IMR-90 (cell line): ENCODE measurements around the gene FAM210B. TPM values are rescaled to one million over a fixed set of nuclear protein-coding genes. Genes with fewer than 3 reads are reported as not detected.

Source experiments
- ATAC-seq: fragments of 200-7000 bp; cut with Tn5 transposase; 2 replicates; pipeline ENCODE4 v1.9.1; 2020; ENCODE audit warnings: low read depth, mild to moderate bottlenecking, moderate library complexity
- BruUV-seq: library from RNA; stranded (reverse); fragments of 400-500 nt; replicated peaks from 2 replicates; lab custom pipeline; 2021; lab: Mats Ljungman, UMichigan
- CTCF ChIA-PET: fragments of 300-600 bp; formaldehyde crosslinking; extraction: SDS; loops from one replicate; lab custom pipeline; 2021; ENCODE audit warnings: antibody characterized with exemption; lab: Yijun Ruan, JAX
- POLR2A ChIA-PET: fragments of 300-600 bp; sonication (Branson Sonifier 250); formaldehyde crosslinking; loops from one replicate; lab custom pipeline; 2022; ENCODE audit warnings: antibody characterized with exemption; ENCODE audit not compliant: unreplicated experiment; lab: Charles Lee
- DNase-seq: peaks from one replicate; pipeline ENCODE4 v3.0.0; 2013
- H2AFZ ChIP-seq: replicated peaks from 2 replicates; pipeline ENCODE3; 2013; ENCODE audit warnings: low read length, mild to moderate bottlenecking; ENCODE audit not compliant: poor library complexity
- H2AK5ac ChIP-seq: 2 replicates; pipeline ENCODE4 v1.6.1; 2013; ENCODE audit warnings: low read depth, low read length, inconsistent platforms
- H2AK9ac ChIP-seq: replicated peaks from 2 replicates; pipeline ENCODE3; 2013; ENCODE audit warnings: mild to moderate bottlenecking, low read depth, low read length, moderate library complexity; ENCODE audit not compliant: poor library complexity
- H2BK120ac ChIP-seq: 2 replicates; pipeline ENCODE4 v1.6.1; 2013; ENCODE audit warnings: low read depth, low read length, inconsistent platforms
- H2BK15ac ChIP-seq: 3 replicates; pipeline ENCODE4 v1.6.1; 2013; ENCODE audit warnings: low read depth, low read length, inconsistent platforms
- H2BK20ac ChIP-seq: 2 replicates; pipeline ENCODE4 v1.6.1; 2013; ENCODE audit warnings: low read depth, mild to moderate bottlenecking, inconsistent platforms, low read length, moderate library complexity
- H2BK5ac ChIP-seq: 2 replicates; pipeline ENCODE4 v1.6.1; 2013; ENCODE audit warnings: mild to moderate bottlenecking, low read depth, low read length, inconsistent platforms; ENCODE audit not compliant: poor library complexity, severe bottlenecking
- H3K14ac ChIP-seq: replicated peaks from 2 replicates; pipeline ENCODE4 v1.6.1; 2013; ENCODE audit warnings: low read depth, low read length, inconsistent platforms
- H3K18ac ChIP-seq: 2 replicates; pipeline ENCODE4 v1.6.1; 2013; ENCODE audit warnings: low read depth, low read length, control low read depth
- H3K23ac ChIP-seq: 2 replicates; pipeline ENCODE4 v1.6.1; 2013; ENCODE audit warnings: low read depth, low read length, inconsistent platforms
- H3K27ac ChIP-seq: 2 replicates; pipeline ENCODE4 v1.5.1; 2013; ENCODE audit warnings: mild to moderate bottlenecking, control low read depth, low read length; ENCODE audit not compliant: insufficient read depth
- H3K27me3 ChIP-seq: 2 replicates; pipeline ENCODE4 v1.6.1; 2013; ENCODE audit warnings: low read length; ENCODE audit not compliant: control insufficient read depth, insufficient read depth
- H3K36me3 ChIP-seq: 2 replicates; pipeline ENCODE4 v1.6.1; 2013; ENCODE audit warnings: low read length, mixed read lengths; ENCODE audit not compliant: control insufficient read depth, insufficient read depth
- H3K4ac ChIP-seq: 2 replicates; pipeline ENCODE4 v1.6.1; 2013; ENCODE audit warnings: low read depth, low read length, inconsistent platforms
- H3K4me1 ChIP-seq: 2 replicates; pipeline ENCODE4 v1.6.1; 2013; ENCODE audit warnings: low read length, mixed read lengths; ENCODE audit not compliant: control insufficient read depth, insufficient read depth
- H3K4me2 ChIP-seq: 2 replicates; pipeline ENCODE4 v1.6.1; 2013; ENCODE audit warnings: low read depth, mild to moderate bottlenecking, control low read depth, low read length, moderate library complexity
- H3K4me3 ChIP-seq: 2 replicates; pipeline ENCODE4 v1.5.1; 2013; ENCODE audit warnings: low read depth, mild to moderate bottlenecking, control low read depth, low read length, moderate library complexity; ENCODE audit not compliant: insufficient read depth
- H3K56ac ChIP-seq: 2 replicates; pipeline ENCODE4 v1.6.1; 2013; ENCODE audit warnings: low read length, inconsistent platforms; ENCODE audit not compliant: insufficient read depth; ENCODE audit errors: extremely low read depth
- H3K79me1 ChIP-seq, 2 experiments: 2 replicates each; pipeline ENCODE4 v1.6.1; 2013; ENCODE audit warnings: low read length in 2 of 2, inconsistent platforms in 1 of 2, low read depth in 1 of 2
- H3K9ac ChIP-seq: 2 replicates; pipeline ENCODE4 v1.6.1; 2013; ENCODE audit warnings: low read depth, low read length, control low read depth
- H3K9me1 ChIP-seq: 2 replicates; pipeline ENCODE4 v1.6.1; 2013; ENCODE audit warnings: low read length, inconsistent platforms; ENCODE audit not compliant: insufficient read depth
- H3K9me3 ChIP-seq: 2 replicates; pipeline ENCODE4 v1.6.1; 2013; ENCODE audit warnings: low read length; ENCODE audit not compliant: control insufficient read depth, insufficient read depth
- H4K20me1 ChIP-seq: 2 replicates; pipeline ENCODE4 v1.6.1; 2013; ENCODE audit warnings: low read length, inconsistent platforms; ENCODE audit not compliant: insufficient read depth
- H4K5ac ChIP-seq: 2 replicates; pipeline ENCODE4 v1.6.1; 2013; ENCODE audit warnings: mild to moderate bottlenecking, low read depth, low read length, control low read depth
- H4K8ac ChIP-seq, 2 experiments: 2 replicates each; pipeline ENCODE4 v1.6.1; 2013; ENCODE audit warnings: low read depth in 2 of 2, low read length in 2 of 2, control low read depth in 1 of 2, inconsistent platforms in 1 of 2
- H4K91ac ChIP-seq: 2 replicates; pipeline ENCODE4 v1.6.1; 2013; ENCODE audit warnings: low read depth, low read length, inconsistent platforms; ENCODE audit not compliant: insufficient read depth
- CEBPB ChIP-seq: IDR thresholded peaks from 2 replicates; pipeline ENCODE4 v1.6.1; 2012; ENCODE audit warnings: low read depth, low read length, improper control_type of control experiment
- POLR2A ChIP-seq: IDR thresholded peaks from 2 replicates; pipeline ENCODE4 v1.6.1; 2012; ENCODE audit warnings: mild to moderate bottlenecking, low read depth, low read length
- WGBS, 2 experiments: methylation state at CpG; one replicate each; pipeline versions ENCODE4 v1.1.5 to v1.1.7; 2013; ENCODE audit warnings: missing lambda C conversion rate in 2 of 2; ENCODE audit not compliant: insufficient read length in 1 of 2; ENCODE audit errors: extremely low coverage in 2 of 2; 5-methylcytosine and 5-hydroxymethylcytosine counted together
- dilution Hi-C: fragments of 300-500 bp; cut with HindIII; formaldehyde crosslinking; loops from one replicate; pipeline ENCODE4 v1.14.3; 2018; ENCODE audit warnings: low sequenced_read_pairs; ENCODE audit not compliant: unreplicated experiment
- in situ Hi-C: fragments of 300-500 bp; cut with MboI; formaldehyde crosslinking; loops from 3 replicates; pipeline ENCODE4 v1.14.3; 2019; ENCODE audit warnings: low sequenced_read_pairs, inconsistent platforms, mixed read lengths
- intact Hi-C: fragments of 100-400 bp; cut with micrococcal nuclease; formaldehyde crosslinking; loops from 2 replicates; pipeline ENCODE4 v1.10.0; 2022
- polyA plus RNA-seq, 3 experiments: library from polyadenylated mRNA; depleted of rRNA; stranded (reverse); fragments of >200 nt; gene quantifications; 2 replicates each; pipeline ENCODE4 v1.2.3, GENCODE V29; 2012; ENCODE audit warnings: low replicate concordance in 1 of 3
- total RNA-seq: library from RNA; depleted of rRNA; stranded (reverse); fragments of >200 nt; gene quantifications from 2 replicates; pipeline ENCODE4 v1.2.3, GENCODE V29; 2012

Gene FAM210B
- total and polyA plus RNA-seq, 2 of the 4 experiments (the other 2 are of a cell fraction), result 29.5 to 45.0 TPM

DNA sequence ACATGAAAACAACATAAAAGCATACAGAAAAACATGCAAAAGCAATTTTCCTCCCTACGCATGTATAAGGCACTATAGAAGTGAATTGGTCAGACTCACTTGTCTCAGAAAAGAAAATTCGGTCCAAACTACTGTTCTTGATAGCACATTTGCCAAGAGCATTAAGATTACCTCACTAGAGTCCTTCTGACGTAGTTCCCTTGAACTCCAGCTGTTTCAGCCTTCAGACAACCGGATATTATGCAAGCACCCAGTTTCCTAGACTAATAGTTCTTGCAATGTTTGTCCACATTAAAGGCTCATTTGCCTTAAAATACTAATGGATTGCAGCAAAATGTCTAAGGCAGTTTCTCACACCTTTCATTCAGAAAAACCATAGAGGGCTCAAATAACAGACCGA is 50.7 kb downstream of the FAM210B start:
- BruUV-seq, result no TSS peak
- Histone ChIP-seq H4K20me1 (no peaks in the 10 kb centered on the region), H2BK15ac (no peak overlapping the region; the same call in 2 of the 3 replicates), H3K18ac (peak overlapping the region; percentile 79; the same call in 1 of the 2 replicates), H2BK5ac (peak overlapping the region; percentile 50), H3K36me3 (peaks cover 16% of the 10 kb centered on the region), H4K5ac (peak overlapping the region; percentile 65), H3K9ac (no peak overlapping the region), H3K27me3 (no peaks in the 10 kb centered on the region), H2BK20ac (no peak overlapping the region), H4K91ac (no peak overlapping the region), H4K8ac (peak overlapping the region in 1 of 2 experiments; percentile 65; a peak in 1 of 4 replicates), H2AFZ (no peak overlapping the region), H3K9me1 (peaks cover 4% of the 10 kb centered on the region), H3K56ac (no peak overlapping the region), H3K4ac (no peak overlapping the region), H3K27ac (peak overlapping the region; percentile 69; the same call in 1 of the 2 replicates), H3K23ac (no peak overlapping the region), H3K4me1 (peaks cover 12% of the 10 kb centered on the region), H3K79me1 (peaks cover 20 to 46% of the 10 kb centered on the region in 2 experiments), H2BK120ac (no peak overlapping the region), H3K4me3 (no peak overlapping the region), H3K14ac (no peak overlapping the region), H3K4me2 (no peak overlapping the region), H2AK5ac (no peak overlapping the region), H3K9me3 (no peaks in the 10 kb centered on the region), H2AK9ac (no peak overlapping the region)
- DNase-seq (peak; percentile 94), ATAC-seq (peak; percentile 16; the same call in 1 of the 2 replicates)
- in situ Hi-C loops, result no loop called here
- dilution Hi-C loops, result no loop called here
- intact Hi-C loops, result no loop called here
- POLR2A ChIA-PET, result no interaction called here
- CTCF ChIA-PET, result interaction anchor here (0.5 kb wide), 1 partner anchor 457 kb away, joined by 4 read pairs; no protein-coding TSS in a partner anchor
- WGBS, 2 experiments, result 16% methylated on average over 2 of the region's 5 CpGs; no CpG with 5 or more reads in 1 of the 2 experiments
- TF ChIP-seq POLR2A, result no peak
- TF ChIP-seq CEBPB, result peak; percentile 90
